Endothelial cell of umbilical vein (primary cell): ENCODE measurements around the gene KAT6B.
"Not testable (repeated sequence)": the region's sequence is repeated elsewhere in the genome, so short reads cannot be mapped to it uniquely, and the experiment has no call there.

Experiments used
- EZH2 ChIP-seq: IDR thresholded peaks from 2 replicates; pipeline ENCODE4 v1.6.1; 2012; ENCODE audit warnings: borderline replicate concordance, low read depth, mild to moderate bottlenecking, moderate library complexity, low read length, inconsistent platforms; ENCODE audit not compliant: severe bottlenecking
- FOS ChIP-seq: IDR thresholded peaks from 2 replicates; pipeline ENCODE4 v1.6.1; 2011; ENCODE audit warnings: mild to moderate bottlenecking, low read length, moderate library complexity, borderline replicate concordance; ENCODE audit not compliant: insufficient read depth
- GATA2 ChIP-seq: IDR thresholded peaks from 2 replicates; pipeline ENCODE4 v1.7.0; 2011; ENCODE audit warnings: low read depth, mild to moderate bottlenecking, moderate library complexity, mixed read lengths, low read length; ENCODE audit not compliant: insufficient read length, insufficient read depth
- POLR2A ChIP-seq: IDR thresholded peaks from 2 replicates; pipeline ENCODE4 v1.6.1; 2012; ENCODE audit warnings: low read depth, mild to moderate bottlenecking, control low read depth, low read length
- POLR2AphosphoS5 ChIP-seq: IDR thresholded peaks from 2 replicates; pipeline ENCODE4 v1.6.1; 2012; ENCODE audit warnings: low read depth, mild to moderate bottlenecking, control low read depth, low read length, moderate library complexity; ENCODE audit not compliant: insufficient read depth
- TF ChIP-seq, protein P1 (sequence below), 2 donors: IDR thresholded peaks; 1 replicate in 1 of 2; 2 replicates in 1 of 2; pipeline ENCODE4 v1.5.1; 2011; ENCODE audit warnings: low read length in 2 of 2, mild to moderate bottlenecking in 2 of 2, moderate library complexity in 2 of 2, control low read depth in 1 of 2, inconsistent platforms in 1 of 2, low read depth in 1 of 2; ENCODE audit not compliant: insufficient read depth in 1 of 2; ENCODE audit errors: extremely low read depth in 1 of 2
- TF ChIP-seq, protein P2 (sequence below): IDR thresholded peaks from 2 replicates; pipeline ENCODE4 v1.6.1; 2011; ENCODE audit not compliant: insufficient read depth, insufficient read length

DNA sequence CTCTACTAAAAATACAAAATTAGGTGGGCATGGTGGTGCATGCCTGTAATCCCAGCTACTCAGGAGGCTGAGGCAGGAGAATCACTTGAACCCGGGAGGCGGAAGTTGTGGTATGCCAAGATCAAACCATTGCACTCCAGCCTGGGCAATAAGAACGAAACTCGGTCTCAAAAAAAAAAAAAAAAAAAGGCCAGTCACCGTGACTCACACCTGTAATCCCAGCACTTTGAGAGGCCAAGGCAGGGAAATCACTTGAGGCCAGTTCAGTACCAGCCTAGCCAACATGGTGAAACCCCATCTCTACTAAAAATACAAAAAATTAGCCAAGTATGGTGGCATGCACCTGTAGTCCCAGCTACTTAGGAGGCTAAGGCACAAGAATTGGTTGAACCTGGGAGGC lies 34.4 kb upstream of the KAT6B start:
- TF ChIP-seq, protein P1, sequence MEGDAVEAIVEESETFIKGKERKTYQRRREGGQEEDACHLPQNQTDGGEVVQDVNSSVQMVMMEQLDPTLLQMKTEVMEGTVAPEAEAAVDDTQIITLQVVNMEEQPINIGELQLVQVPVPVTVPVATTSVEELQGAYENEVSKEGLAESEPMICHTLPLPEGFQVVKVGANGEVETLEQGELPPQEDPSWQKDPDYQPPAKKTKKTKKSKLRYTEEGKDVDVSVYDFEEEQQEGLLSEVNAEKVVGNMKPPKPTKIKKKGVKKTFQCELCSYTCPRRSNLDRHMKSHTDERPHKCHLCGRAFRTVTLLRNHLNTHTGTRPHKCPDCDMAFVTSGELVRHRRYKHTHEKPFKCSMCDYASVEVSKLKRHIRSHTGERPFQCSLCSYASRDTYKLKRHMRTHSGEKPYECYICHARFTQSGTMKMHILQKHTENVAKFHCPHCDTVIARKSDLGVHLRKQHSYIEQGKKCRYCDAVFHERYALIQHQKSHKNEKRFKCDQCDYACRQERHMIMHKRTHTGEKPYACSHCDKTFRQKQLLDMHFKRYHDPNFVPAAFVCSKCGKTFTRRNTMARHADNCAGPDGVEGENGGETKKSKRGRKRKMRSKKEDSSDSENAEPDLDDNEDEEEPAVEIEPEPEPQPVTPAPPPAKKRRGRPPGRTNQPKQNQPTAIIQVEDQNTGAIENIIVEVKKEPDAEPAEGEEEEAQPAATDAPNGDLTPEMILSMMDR (IDR thresholded peaks at IDR 0.05; ENCODE audit: extremely low read depth in 1 of 2, insufficient read depth in 1 of 2, low read depth in 1 of 2, low read length in 2 of 2): not testable (repeated sequence)
- not testable (repeated sequence) for TF ChIP-seq EZH2, POLR2A, POLR2AphosphoS5, FOS, GATA2
- TF ChIP-seq, protein P2, sequence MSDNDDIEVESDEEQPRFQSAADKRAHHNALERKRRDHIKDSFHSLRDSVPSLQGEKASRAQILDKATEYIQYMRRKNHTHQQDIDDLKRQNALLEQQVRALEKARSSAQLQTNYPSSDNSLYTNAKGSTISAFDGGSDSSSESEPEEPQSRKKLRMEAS: not testable (repeated sequence)
